ENCODE data around the gene UBXN6.

The UBXN6 gene

GRCh38 chr19:4457654-4458395, at the start of gene UBXN6:
TSS of gene UBXN6 (minus strand) at chr19:4457794. CDS start at chr19:4457697, 97 bp downstream.
- peak within 1 kb of the TSS; percentile 90 to 96 for H3K4me3 ChIP-seq (ENCODE audit: low read depth in 1 of 2, low read length in 2 of 2)
- peak within 1 kb of the TSS; percentile 79 for H3K4me2 ChIP-seq (ENCODE audit: insufficient read depth, low read length)
- H3K27me3 ChIP-seq (ENCODE audit: insufficient read depth, low read length, poor library complexity) = no peaks in the 10 kb centered on the region
- H3K79me2 ChIP-seq (ENCODE audit: insufficient read depth, low read length) = peaks cover 29% of the 10 kb centered on the region
- peak; percentile 98 for DNase-seq
- TF ChIP-seq CTCF (IDR thresholded peaks at IDR 0.05; ENCODE audit: borderline replicate concordance, extremely low read depth, low read length, poor library complexity, severe bottlenecking) = no peak
- peak within 1 kb of the TSS; percentile 71 for H3K9ac ChIP-seq (ENCODE audit: low read depth, low read length)
- H4K20me1 ChIP-seq (ENCODE audit: insufficient read depth, low read length) = peaks cover 41% of the 10 kb centered on the region
- H3K9me3 ChIP-seq (ENCODE audit: insufficient read depth, low read length, severe bottlenecking) = no peaks in the 10 kb centered on the region
- ATAC-seq (ENCODE audit: insufficient read depth, low read depth) = peak; percentile 95
- H3K27ac ChIP-seq (ENCODE audit: low read length) = peak within 1 kb of the TSS; percentile 90
- H3K36me3 ChIP-seq (ENCODE audit: insufficient read depth, low read length) = peaks cover 17% of the 10 kb centered on the region
- H3K4me1 ChIP-seq (ENCODE audit: insufficient read depth, low read length) = peaks cover 26% of the 10 kb centered on the region
- H2AFZ ChIP-seq (ENCODE audit: low read depth, low read length) = peak within 1 kb of the TSS; percentile 81

- H3K4me3 ChIP-seq (ENCODE audit: low read depth in 1 of 2, low read length in 2 of 2) = no peak overlapping the region
- no peak overlapping the region for H3K27ac ChIP-seq (ENCODE audit: low read length)
- H4K20me1 ChIP-seq (ENCODE audit: insufficient read depth, low read length) = no peaks in the 10 kb centered on the region
- no peaks in the 10 kb centered on the region for H3K9me3 ChIP-seq (ENCODE audit: insufficient read depth, low read length, severe bottlenecking)
- H3K9ac ChIP-seq (ENCODE audit: low read depth, low read length) = no peak overlapping the region
- no peaks in the 10 kb centered on the region for H3K4me1 ChIP-seq (ENCODE audit: insufficient read depth, low read length)
- TF ChIP-seq CTCF (IDR thresholded peaks at IDR 0.05; ENCODE audit: borderline replicate concordance, extremely low read depth, low read length, poor library complexity, severe bottlenecking) = no peak
- no peak for TF ChIP-seq EZH2 (IDR thresholded peaks at IDR 0.05; ENCODE audit: borderline replicate concordance, low read depth, low read length, severe bottlenecking)
- no peak overlapping the region for H2AFZ ChIP-seq (ENCODE audit: low read depth, low read length)
- peaks cover 40% of the 10 kb centered on the region for H3K36me3 ChIP-seq (ENCODE audit: insufficient read depth, low read length)
- H3K79me2 ChIP-seq (ENCODE audit: insufficient read depth, low read length) = no peaks in the 10 kb centered on the region
- no peak overlapping the region for H3K4me2 ChIP-seq (ENCODE audit: insufficient read depth, low read length)
- DNase-seq (no peak), ATAC-seq (ENCODE audit: insufficient read depth, low read depth) (no peak)
- H3K27me3 ChIP-seq (ENCODE audit: insufficient read depth, low read length, poor library complexity) = no peaks in the 10 kb centered on the region
Measured at GRCh38 chr19:4507150-4507452, 49.5 kb upstream of the UBXN6 start.

- H3K79me2 ChIP-seq (ENCODE audit: insufficient read depth, low read length) = no peaks in the 10 kb centered on the region
- H3K9me3 ChIP-seq (ENCODE audit: insufficient read depth, low read length, severe bottlenecking) = no peaks in the 10 kb centered on the region
- no peak overlapping the region for H3K4me3 ChIP-seq (ENCODE audit: low read depth in 1 of 2, low read length in 2 of 2)
- H3K36me3 ChIP-seq (ENCODE audit: insufficient read depth, low read length) = peaks cover 44% of the 10 kb centered on the region
- TF ChIP-seq EZH2 (IDR thresholded peaks at IDR 0.05; ENCODE audit: borderline replicate concordance, low read depth, low read length, severe bottlenecking) = no peak
- TF ChIP-seq CTCF (IDR thresholded peaks at IDR 0.05; ENCODE audit: borderline replicate concordance, extremely low read depth, low read length, poor library complexity, severe bottlenecking) = no peak
- no peak overlapping the region for H3K4me2 ChIP-seq (ENCODE audit: insufficient read depth, low read length)
- H3K9ac ChIP-seq (ENCODE audit: low read depth, low read length) = no peak overlapping the region
- no peaks in the 10 kb centered on the region for H3K27me3 ChIP-seq (ENCODE audit: insufficient read depth, low read length, poor library complexity)
- H3K27ac ChIP-seq (ENCODE audit: low read length) = no peak overlapping the region
- DNase-seq (no peak), ATAC-seq (ENCODE audit: insufficient read depth, low read depth) (0 out of 3 replicates have a peak, but pooled peaks have one; percentile 16)
- H3K4me1 ChIP-seq (ENCODE audit: insufficient read depth, low read length) = no peaks in the 10 kb centered on the region
- 0 out of 2 replicates have a peak, but pooled peaks cover 2% of the 10 kb centered on the region for H4K20me1 ChIP-seq (ENCODE audit: insufficient read depth, low read length)
- H2AFZ ChIP-seq (ENCODE audit: low read depth, low read length) = no peak overlapping the region
Measured at GRCh38 chr19:4506449-4507149, 49.0 kb upstream of the UBXN6 start.

Measured in DND-41 (cell line).